H1 (cell line): ENCODE measurements around the gene GGA3. TPM values are rescaled to one million over a fixed set of nuclear protein-coding genes. Genes with fewer than 3 reads are reported as not detected.

Experiments
- CTCF ChIA-PET: fragments of 300-600 bp; sonication (Branson Sonifier 250); formaldehyde crosslinking; loops from one replicate; lab custom pipeline; 2021; ENCODE audit not compliant: partially characterized antibody; lab: Charles Lee
- POLR2A ChIA-PET: fragments of 300-600 bp; sonication (Branson Sonifier 250); formaldehyde crosslinking; loops from one replicate; lab custom pipeline; 2021; ENCODE audit warnings: inconsistent platforms; ENCODE audit not compliant: partially characterized antibody; lab: Charles Lee
- DNase-seq, 2 experiments: peaks; one replicate each; pipeline versions ENCODE4 v3.0.0 to v3.0.0-alpha.2; 2010 to 2022; ENCODE audit warnings: low spot score in 2 of 2, low read depth in 1 of 2, mixed read lengths in 1 of 2
- FAIRE-seq: peaks from 2 replicates; lab custom pipeline; 2011; peaks lifted over from hg19 to GRCh38; lab: Jason Lieb, UNC
- H2AFZ ChIP-seq: 2 replicates; pipeline ENCODE4 v1.8.1; 2012; ENCODE audit warnings: low read length, inconsistent platforms
- H2AK5ac ChIP-seq: 2 replicates; pipeline ENCODE4 v1.6.1; 2013; ENCODE audit warnings: low read depth, low read length
- H2BK120ac ChIP-seq: replicated peaks from 2 replicates; pipeline ENCODE3; 2013; ENCODE audit warnings: low read depth, low read length, inconsistent platforms
- H2BK12ac ChIP-seq: 2 replicates; pipeline ENCODE4 v1.6.1; 2013; ENCODE audit warnings: low read depth, low read length
- H2BK15ac ChIP-seq: 2 replicates; pipeline ENCODE4 v1.6.1; 2013; ENCODE audit warnings: low read length
- H2BK20ac ChIP-seq: 2 replicates; pipeline ENCODE4 v1.6.1; 2013; ENCODE audit warnings: low read length
- H2BK5ac ChIP-seq: 2 replicates; pipeline ENCODE4 v1.6.1; 2013; ENCODE audit warnings: low read depth, low read length
- H3K14ac ChIP-seq: 2 replicates; pipeline ENCODE4 v1.6.1; 2013; ENCODE audit warnings: inconsistent platforms; ENCODE audit not compliant: insufficient read length
- H3K18ac ChIP-seq: 2 replicates; pipeline ENCODE4 v1.6.1; 2013; ENCODE audit warnings: low read length; ENCODE audit errors: extremely low read depth
- H3K23ac ChIP-seq: 2 replicates; pipeline ENCODE4 v1.6.1; 2013; ENCODE audit warnings: inconsistent platforms; ENCODE audit not compliant: insufficient read length
- H3K23me2 ChIP-seq: 2 replicates; pipeline ENCODE4 v1.6.1; 2013; ENCODE audit warnings: low read depth, low read length
- H3K27ac ChIP-seq: 2 replicates; pipeline ENCODE4 v1.6.1; 2011; ENCODE audit warnings: low read depth, low read length, inconsistent platforms
- H3K27me3 ChIP-seq, 4 experiments: replicated peaks in 1 of 4; 1 replicate in 1 of 4; 2 replicates in 3 of 4; pipeline versions ENCODE4 v1.6.1 to v1.8.1; 2011 to 2013; ENCODE audit warnings: low read length in 3 of 4, mild to moderate bottlenecking in 3 of 4, inconsistent platforms in 2 of 4, mixed read lengths in 2 of 4, moderate library complexity in 1 of 4; ENCODE audit not compliant: control insufficient read depth in 3 of 4, insufficient read depth in 3 of 4; ENCODE audit errors: extremely low read depth in 1 of 4
- H3K36me3 ChIP-seq, 4 experiments: 2 replicates each; pipeline versions ENCODE4 v1.6.1 to v1.8.1; 2011 to 2013; ENCODE audit warnings: mild to moderate bottlenecking in 4 of 4, low read length in 3 of 4, moderate library complexity in 2 of 4, control low read depth in 1 of 4, inconsistent platforms in 1 of 4; ENCODE audit not compliant: insufficient read depth in 4 of 4, control insufficient read depth in 2 of 4
- H3K4ac ChIP-seq: replicated peaks from 2 replicates; pipeline ENCODE3; 2013; ENCODE audit warnings: low read length, low read depth, mixed read lengths, inconsistent platforms; ENCODE audit not compliant: insufficient read length
- H3K4me1 ChIP-seq, 4 experiments: replicated peaks in 1 of 4; 1 replicate in 1 of 4; 2 replicates in 3 of 4; pipeline versions ENCODE4 v1.6.1 to v1.8.1; 2011 to 2013; ENCODE audit warnings: low read length in 3 of 4, inconsistent platforms in 2 of 4, mixed read lengths in 1 of 4; ENCODE audit not compliant: insufficient read depth in 4 of 4, control insufficient read depth in 3 of 4
- H3K4me2 ChIP-seq, 2 experiments: 2 replicates each; pipeline versions ENCODE4 v1.6.1 to v1.8.1; 2011 to 2013; ENCODE audit warnings: low read depth in 2 of 2, low read length in 2 of 2, control low read depth in 1 of 2, inconsistent platforms in 1 of 2, mild to moderate bottlenecking in 1 of 2; ENCODE audit not compliant: insufficient read depth in 1 of 2
- H3K4me3 ChIP-seq, 4 experiments: fragments of 200-600, 300-600 bp in 1 of 4; sonication (generic), shearing (Covaris generic), sonication (Bioruptor Twin) in 1 of 4; 2 replicates each; pipeline versions ENCODE4 v1.5.1 to v1.8.1; 2011 to 2016; ENCODE audit warnings: low read length in 4 of 4, low read depth in 3 of 4, control low read depth in 2 of 4, inconsistent platforms in 2 of 4, mild to moderate bottlenecking in 2 of 4, mixed read lengths in 1 of 4, moderate library complexity in 1 of 4; ENCODE audit not compliant: insufficient read depth in 2 of 4; ENCODE audit errors: extremely low read depth in 1 of 4
- H3K56ac ChIP-seq: replicated peaks from 2 replicates; pipeline ENCODE3; 2013; ENCODE audit warnings: low read depth, mild to moderate bottlenecking, mixed read lengths, low read length, inconsistent platforms; ENCODE audit not compliant: insufficient read length
- H3K79me1 ChIP-seq: 2 replicates; pipeline ENCODE4 v1.6.1; 2013; ENCODE audit warnings: low read depth, low read length, control low read depth
- H3K79me2 ChIP-seq, 2 experiments: 2 replicates each; pipeline versions ENCODE4 v1.6.1 to v1.8.1; 2012 to 2013; ENCODE audit warnings: low read length in 2 of 2, mild to moderate bottlenecking in 2 of 2, inconsistent platforms in 1 of 2; ENCODE audit not compliant: insufficient read depth in 2 of 2, control insufficient read depth in 1 of 2
- H3K9ac ChIP-seq, 4 experiments: replicated peaks in 1 of 4; 1 replicate in 1 of 4; 2 replicates in 3 of 4; pipeline versions ENCODE4 v1.6.1 to v1.8.1; 2011 to 2013; ENCODE audit warnings: low read depth in 3 of 4, low read length in 3 of 4, control low read depth in 2 of 4, mild to moderate bottlenecking in 2 of 4, moderate library complexity in 2 of 4, inconsistent platforms in 1 of 4; ENCODE audit errors: extremely low read depth in 1 of 4
- H3K9me3 ChIP-seq, 2 experiments: 2 replicates each; pipeline versions ENCODE4 v1.6.1 to v1.8.1; 2012 to 2013; ENCODE audit warnings: mild to moderate bottlenecking in 2 of 2, moderate library complexity in 2 of 2, control low read depth in 1 of 2, inconsistent platforms in 1 of 2, low read depth in 1 of 2, low read length in 1 of 2, mixed read lengths in 1 of 2; ENCODE audit not compliant: insufficient read depth in 2 of 2
- H4K20me1 ChIP-seq, 2 experiments: replicated peaks in 1 of 2; 2 replicates each; pipeline versions ENCODE3 to v1.8.1; 2011 to 2013; ENCODE audit warnings: inconsistent platforms in 2 of 2, low read length in 2 of 2, mild to moderate bottlenecking in 1 of 2; ENCODE audit not compliant: insufficient read depth in 2 of 2, control insufficient read depth in 1 of 2
- H4K5ac ChIP-seq: 2 replicates; pipeline ENCODE4 v1.6.1; 2013; ENCODE audit warnings: low read length, low read depth, mixed read lengths, inconsistent platforms; ENCODE audit not compliant: insufficient read length
- H4K8ac ChIP-seq: 2 replicates; pipeline ENCODE4 v1.8.0; 2013; ENCODE audit warnings: mild to moderate bottlenecking, moderate library complexity, low read length, inconsistent platforms; ENCODE audit not compliant: insufficient read depth; ENCODE audit errors: extremely low read depth
- H4K91ac ChIP-seq: replicated peaks from 2 replicates; pipeline ENCODE3; 2013; ENCODE audit warnings: low read length, mixed read lengths, inconsistent platforms; ENCODE audit not compliant: insufficient read length
- ASH2L ChIP-seq: fragments of 200-600, 300-600 bp; sonication (generic); IDR thresholded peaks from one replicate; pipeline ENCODE4 v1.7.1; 2017; ENCODE audit warnings: low read length
- CBX8 ChIP-seq: fragments of 300-800, 300-1000 bp; sonication (generic); IDR thresholded peaks from 2 replicates; pipeline ENCODE4 v1.7.1; 2016; ENCODE audit warnings: low read depth, low read length, borderline replicate concordance
- CREB1 ChIP-seq: IDR thresholded peaks from 2 replicates; pipeline ENCODE4 v1.6.1; 2012; ENCODE audit warnings: inconsistent platforms
- GABPA ChIP-seq: IDR thresholded peaks from 2 replicates; pipeline ENCODE4 v1.6.1; 2011; ENCODE audit warnings: mild to moderate bottlenecking, low read length, moderate library complexity, borderline replicate concordance; ENCODE audit not compliant: insufficient read depth
- JUN ChIP-seq: IDR thresholded peaks from 2 replicates; pipeline ENCODE4 v1.6.1; 2011; ENCODE audit warnings: low read depth, mild to moderate bottlenecking, improper control_type of control experiment, low read length
- KDM1A ChIP-seq: fragments of 200-600, 300-600 bp; sonication (generic); IDR thresholded peaks from 2 replicates; pipeline ENCODE4 v1.7.1; 2016; ENCODE audit warnings: mild to moderate bottlenecking, low read length, borderline replicate concordance
- NRF1 ChIP-seq: IDR thresholded peaks from 2 replicates; pipeline ENCODE4 v1.6.1; 2011; ENCODE audit warnings: mild to moderate bottlenecking, low read depth, low read length, improper control_type of control experiment
- RBBP5 ChIP-seq: IDR thresholded peaks from 2 replicates; pipeline ENCODE4 v1.7.1; 2012; ENCODE audit warnings: low read depth, mild to moderate bottlenecking, inconsistent platforms, low read length, moderate library complexity, borderline replicate concordance
- RXRA ChIP-seq: IDR thresholded peaks from 2 replicates; pipeline ENCODE4 v1.6.1; 2011; ENCODE audit warnings: low read depth, mild to moderate bottlenecking, low read length, moderate library complexity; ENCODE audit not compliant: insufficient read depth
- TAF7 ChIP-seq: optimal IDR thresholded peaks from 2 replicates; pipeline ENCODE3; 2011; ENCODE audit warnings: low read depth, mild to moderate bottlenecking, inconsistent platforms, low read length, moderate library complexity, borderline replicate concordance
- TBP ChIP-seq: IDR thresholded peaks from 2 replicates; pipeline ENCODE4 v1.6.1; 2011; ENCODE audit warnings: low read depth, low read length, improper control_type of control experiment
- TCF12 ChIP-seq: IDR thresholded peaks from 2 replicates; pipeline ENCODE4 v1.6.1; 2011; ENCODE audit warnings: low read depth, mild to moderate bottlenecking, low read length
- YY1 ChIP-seq: IDR thresholded peaks from 2 replicates; pipeline ENCODE4 v1.6.1; 2011; ENCODE audit warnings: low read depth, mild to moderate bottlenecking, low read length
- ZNF274 ChIP-seq: IDR thresholded peaks from 2 replicates; pipeline ENCODE4 v1.7.0; 2012; ENCODE audit warnings: low read length, borderline replicate concordance; ENCODE audit errors: extremely low read depth
- WGBS, 2 experiments: shearing (Covaris generic) in 1 of 2; methylation state at CpG; one replicate each; pipeline versions ENCODE4 v1.1.6 to v1.1.7; 2013 to 2015; ENCODE audit warnings: low lambda C conversion rate in 2 of 2, mixed read lengths in 2 of 2, inconsistent platforms in 1 of 2, low coverage in 1 of 2, missing lambda C conversion rate in 1 of 2; ENCODE audit not compliant: insufficient replicate concordance in 2 of 2, insufficient coverage in 1 of 2, insufficient read length in 1 of 2; ENCODE audit errors: extremely low coverage in 1 of 2, missing lambda C conversion rate in 1 of 2; 5-methylcytosine and 5-hydroxymethylcytosine counted together
- polyA plus RNA-seq, 7 experiments: library from polyadenylated mRNA; depleted of rRNA in 3 of 7; stranded (reverse) in 5 of 7; unstranded in 2 of 7; fragments of >200 nt in 5 of 7; fragments of 200-250 nt in 2 of 7; gene quantifications; 1 replicate in 5 of 7; 2 replicates in 1 of 7; 4 replicates in 1 of 7; pipeline versions ENCODE4 v1.2.1 to v1.2.3, GENCODE V29; 2011 to 2013; ENCODE audit warnings: missing spikeins in 2 of 7, mixed read lengths in 2 of 7
- total RNA-seq: library from RNA; stranded (reverse); fragmentation: NEBNext Ultra II Directional; extraction: Animal tissue kit (Norgen Biotek cat#: 25700); gene quantifications from 2 replicates; pipeline ENCODE4 v1.2.1, GENCODE V29; 2021

GGA3 gene
- total and polyA plus RNA-seq, 2 of the 8 experiments (the other 6 are each of a cell fraction or from before 2014, with no cell fraction given), result 40.6 to 60.0 TPM

- Histone ChIP-seq H4K20me1 (peaks cover 4 to 7% of the 10 kb centered on the region in 2 experiments), H3K4me2 (peak within 1 kb of the TSS; percentile 70 to 95), H2BK5ac (peak within 1 kb of the TSS; percentile 63; the same call in 1 of the 2 replicates), H3K27ac (peak within 1 kb of the TSS; percentile 21; the same call in 1 of the 2 replicates), H2AK5ac (no peak within 1 kb of the TSS), H4K5ac (peak within 1 kb of the TSS; percentile 61), H3K9me3 (no peaks in the 10 kb centered on the region), H4K8ac (peak within 1 kb of the TSS; percentile 88), H4K91ac (no peak within 1 kb of the TSS), H3K56ac (peak within 1 kb of the TSS; percentile 46), H3K14ac (peak within 1 kb of the TSS; percentile 67), H3K9ac (peak within 1 kb of the TSS; percentile 25 to 90 (median 61); a peak in 6 of 7 replicates), H2BK20ac (no peak within 1 kb of the TSS), H3K4me3 (peak within 1 kb of the TSS; percentile 84 to 91 (median 87)), H3K27me3 (no peaks in the 10 kb centered on the region), H2BK120ac (no peak within 1 kb of the TSS), H3K4me1 (peaks cover 0 to 9% (median 7%) of the 10 kb centered on the region in 4 experiments; a peak in 4 of 7 replicates), H2AFZ (peak within 1 kb of the TSS; percentile 43; the same call in 1 of the 2 replicates), H3K79me1 (no peaks in the 10 kb centered on the region), H3K79me2 (no peaks in the 10 kb centered on the region), H3K18ac (peak within 1 kb of the TSS; percentile 93), H3K36me3 (peaks cover 5 to 17% (median 10%) of the 10 kb centered on the region in 4 experiments), H3K23me2 (peaks cover 15% of the 10 kb centered on the region), H3K4ac (peak within 1 kb of the TSS; percentile 59), H2BK12ac (no peak within 1 kb of the TSS), H3K23ac (no peak within 1 kb of the TSS), H2BK15ac (no peak within 1 kb of the TSS; the same call in 1 of the 2 replicates)
- no peak for FAIRE-seq
- WGBS, 2 experiments, result 0% methylated on average over 2 of the region's 39 CpGs; no CpG with 5 or more reads in 1 of the 2 experiments
- CTCF ChIA-PET, result interaction anchor here (0.6 to 21.2 kb wide), 48 partner anchors 9 to 635 kb away, joined by 3 to 369 read pairs (median 4); partner anchors contain the start of genes GGA3, GRB2, MRPS7 and NT5C
- POLR2A ChIA-PET, result interaction anchor here (0.6 to 6.7 kb wide), 20 partner anchors 9 to 1312 kb away, joined by 3 to 62 read pairs (median 4); partner anchors contain the start of genes GGA3, GRB2, MRPS7 and SLC25A19
- no peak for DNase-seq
- peak; percentile 26 for TF ChIP-seq ASH2L
- TF ChIP-seq GABPA, result no peak
- TF ChIP-seq RXRA, result no peak
- no peak for TF ChIP-seq YY1
- TF ChIP-seq CREB1, result no peak
- TF ChIP-seq NRF1, result no peak
- no peak for TF ChIP-seq ZNF274
- peak; percentile 77; the same call in 1 of the 2 replicates for TF ChIP-seq RBBP5
- TF ChIP-seq KDM1A, result no peak
- peak; percentile 69 for TF ChIP-seq TAF7
- TF ChIP-seq JUN, result no peak
- 0 out of 2 replicates have a peak, but pooled peaks have one; percentile 10 for TF ChIP-seq TBP
- no peak for TF ChIP-seq CBX8
- TF ChIP-seq TCF12, result no peak
These were observed 9.5 kb upstream of the GGA3 start, which contains the start of gene MIF4GD for GRCh38 chr17:75270966-75271232. MIF4GD (minus strand) TSS chr17:75271231; CDS start chr17:75270195, 1,036 bp downstream.
